Measurements from ENCODE around the gene SLC16A4. TPM values are rescaled to one million over a fixed set of nuclear protein-coding genes. Genes with fewer than 3 reads are reported as not detected.
A peak's percentile ranks its signal among the peaks of the same experiment; 100 is the strongest.

Gene SLC16A4
- total RNA-seq, 1 experiment from 2014 or later: 0.28 TPM

DNA sequence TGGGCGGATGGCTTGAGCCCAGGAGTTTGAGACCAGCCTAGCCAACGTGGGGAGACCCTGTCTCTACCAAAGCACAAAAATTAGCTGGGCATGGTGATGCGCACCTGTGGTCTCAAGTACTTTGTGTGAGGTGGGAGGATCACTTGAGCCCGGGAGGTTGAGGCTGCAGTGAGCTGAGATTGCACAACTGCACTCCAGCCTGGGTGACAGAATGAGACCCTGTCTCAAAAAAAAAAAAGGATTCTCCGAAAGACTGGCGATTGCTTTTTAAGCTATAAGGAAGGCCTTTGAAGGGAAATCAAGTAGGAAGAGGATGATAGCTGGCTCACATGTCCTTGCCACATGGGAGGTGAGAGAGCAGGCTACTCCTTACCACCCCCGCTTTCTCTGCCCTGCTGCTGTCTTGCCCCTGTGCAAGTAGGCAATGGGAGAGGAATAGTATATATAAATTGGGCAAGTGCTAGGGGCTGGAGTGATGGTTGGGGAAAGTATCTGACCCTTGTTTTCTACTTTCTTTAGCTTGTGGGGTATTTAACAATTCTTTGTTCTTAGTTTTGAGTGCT is 20.4 kb upstream of the SLC16A4 start:
- ChIA-PET POLR2A (no interaction called here), CTCF (interaction anchor here (0.8 to 7.5 kb wide), 9 partner anchors 24 to 214 kb away, joined by 4 to 188 read pairs (median 15); partner anchors contain the start of genes PROK1 and RBM15)
- TF ChIP-seq CDX4 (CRISPR knock-in tag; IDR thresholded peaks at IDR 0.05; ENCODE audit: borderline replicate concordance): no peak
- no peak for TF ChIP-seq TCF7 (CRISPR knock-in tag; IDR thresholded peaks at IDR 0.05; ENCODE audit: low read depth)
- no peak for TF ChIP-seq NFATC4 (CRISPR knock-in tag; IDR thresholded peaks at IDR 0.05)
- no peak for TF ChIP-seq MYBL2 (CRISPR knock-in tag; IDR thresholded peaks at IDR 0.05)
- TF ChIP-seq USF1 (CRISPR knock-in tag; IDR thresholded peaks at IDR 0.05): no peak
- TF ChIP-seq, protein P1, sequence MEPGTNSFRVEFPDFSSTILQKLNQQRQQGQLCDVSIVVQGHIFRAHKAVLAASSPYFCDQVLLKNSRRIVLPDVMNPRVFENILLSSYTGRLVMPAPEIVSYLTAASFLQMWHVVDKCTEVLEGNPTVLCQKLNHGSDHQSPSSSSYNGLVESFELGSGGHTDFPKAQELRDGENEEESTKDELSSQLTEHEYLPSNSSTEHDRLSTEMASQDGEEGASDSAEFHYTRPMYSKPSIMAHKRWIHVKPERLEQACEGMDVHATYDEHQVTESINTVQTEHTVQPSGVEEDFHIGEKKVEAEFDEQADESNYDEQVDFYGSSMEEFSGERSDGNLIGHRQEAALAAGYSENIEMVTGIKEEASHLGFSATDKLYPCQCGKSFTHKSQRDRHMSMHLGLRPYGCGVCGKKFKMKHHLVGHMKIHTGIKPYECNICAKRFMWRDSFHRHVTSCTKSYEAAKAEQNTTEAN (CRISPR knock-in tag; IDR thresholded peaks at IDR 0.05): no peak
- TF ChIP-seq AR (CRISPR knock-in tag; IDR thresholded peaks at IDR 0.05): no peak
- TF ChIP-seq ATF1 (CRISPR knock-in tag; IDR thresholded peaks at IDR 0.05): no peak
- H3K9me3 Mint-ChIP-seq: no peaks in the 10 kb centered on the region
- no peak for ATAC-seq
- peaks cover 2% of the 10 kb centered on the region; the same call in 1 of the 2 replicates for H3K27me3 Mint-ChIP-seq (ENCODE audit: low read depth)
- H3K4me3 Mint-ChIP-seq: no peak overlapping the region
- H3K36me3 Mint-ChIP-seq: no peaks in the 10 kb centered on the region; the same call in 1 of the 2 replicates
- peaks cover 19% of the 10 kb centered on the region for H3K4me1 Mint-ChIP-seq
- DNase-seq (ENCODE audit: low spot score): no peak
- H3K27ac Mint-ChIP-seq: no peak overlapping the region

DNA sequence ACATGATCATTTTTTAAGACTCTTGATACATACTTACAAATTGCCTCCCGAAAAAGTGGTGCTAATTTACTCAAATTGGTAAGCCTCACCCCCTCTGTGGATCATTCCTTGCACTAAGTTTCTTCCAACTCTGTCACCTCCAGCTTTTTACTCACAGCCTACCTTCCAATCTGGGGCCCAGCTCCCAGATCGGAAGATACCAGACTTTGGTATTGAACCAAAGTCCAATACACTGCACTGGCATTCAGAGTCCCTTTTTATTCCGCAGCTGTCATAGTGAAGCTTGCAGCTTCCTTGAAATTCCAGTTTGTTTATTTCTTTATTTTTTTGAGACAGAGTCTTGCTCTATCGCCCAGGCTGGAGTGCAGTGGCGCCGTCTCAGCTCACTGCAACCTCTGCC is 18.5 kb upstream of the SLC16A4 start:
- Mint-ChIP-seq H3K4me3 (no peak overlapping the region), H3K9me3 (no peaks in the 10 kb centered on the region), H3K27ac (peak overlapping the region; percentile 74), H3K36me3 (peaks cover 4% of the 10 kb centered on the region), H3K27me3 (ENCODE audit: low read depth) (peaks cover 2% of the 10 kb centered on the region; the same call in 1 of the 2 replicates), H3K4me1 (peaks cover 17% of the 10 kb centered on the region)
- ATAC-seq (no peak), DNase-seq (ENCODE audit: low spot score) (no peak)
- CTCF ChIA-PET: interaction anchor here (1.4 to 7.3 kb wide), 5 partner anchors 46 to 212 kb away, joined by 5 to 106 read pairs (median 10); no protein-coding TSS in a partner anchor
- no peak for TF ChIP-seq TP53 (CRISPR knock-in tag; IDR thresholded peaks at IDR 0.05)
- TF ChIP-seq, protein P1 (CRISPR knock-in tag; IDR thresholded peaks at IDR 0.05): no peak
- POLR2A ChIA-PET: no interaction called here

- Mint-ChIP-seq H3K27me3 (ENCODE audit: low read depth) (0 out of 2 replicates have a peak, but pooled peaks cover 2% of the 10 kb centered on the region), H3K36me3 (peaks cover 12% of the 10 kb centered on the region), H3K9me3 (no peaks in the 10 kb centered on the region), H3K4me1 (peaks cover 17% of the 10 kb centered on the region), H3K27ac (no peak overlapping the region), H3K4me3 (peak overlapping the region; percentile 97)
- TF ChIP-seq SMAD3 (CRISPR knock-in tag; IDR thresholded peaks at IDR 0.05; ENCODE audit: borderline replicate concordance) (no peak), NFATC4 (CRISPR knock-in tag; IDR thresholded peaks at IDR 0.05) (no peak), ZNF121 (CRISPR knock-in tag; IDR thresholded peaks at IDR 0.05) (0 out of 2 replicates have a peak, but pooled peaks have one; percentile 6), ZNF532 (CRISPR knock-in tag; IDR thresholded peaks at IDR 0.05; ENCODE audit: borderline replicate concordance) (no peak)
- ATAC-seq (no peak), DNase-seq (ENCODE audit: low spot score) (no peak)
- ChIA-PET POLR2A (no interaction called here), CTCF (interaction anchor here (1.4 to 7.3 kb wide), 6 partner anchors 46 to 212 kb away, joined by 5 to 106 read pairs (median 10); no protein-coding TSS in a partner anchor)
These were observed 17.7 kb upstream of the SLC16A4 start for GRCh38 chr1:110408488-110408887.
